Measurements from ENCODE around the gene IL9R. TPM values are rescaled to one million over a fixed set of nuclear protein-coding genes. Genes with fewer than 3 reads are reported as not detected.

IL9R gene
- total RNA-seq, 1 experiment from 2014 or later: 0.46 TPM

DNA sequence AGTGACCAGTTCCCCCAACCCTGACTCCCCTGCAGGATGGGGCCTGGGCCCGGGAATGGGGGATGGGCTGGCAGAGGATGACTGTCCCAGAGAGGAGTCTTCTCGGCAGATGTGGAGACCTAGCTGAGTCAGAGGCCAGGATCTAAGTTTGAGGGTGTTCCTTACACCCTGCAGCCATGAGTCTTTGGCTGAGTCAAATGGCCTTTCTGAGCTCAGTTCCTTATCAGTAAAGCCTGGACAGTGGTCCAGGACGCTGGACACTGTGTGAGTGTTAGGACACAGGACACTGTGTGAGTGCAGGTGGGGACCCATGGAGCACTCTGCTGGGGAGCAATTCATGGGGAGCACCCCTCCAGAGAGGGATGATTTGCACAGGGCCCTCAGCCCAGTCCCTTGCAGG lies 5.0 kb downstream of the IL9R start:
- CTCF ChIA-PET: no interaction called here
- TF ChIP-seq TCF7L2 (IDR thresholded peaks at IDR 0.05; ENCODE audit: low read depth, low read length) (no peak), SIN3A (IDR thresholded peaks at IDR 0.05; ENCODE audit: borderline replicate concordance, insufficient read depth, low read depth, low read length) (no peak), POLR2AphosphoS5 (IDR thresholded peaks at IDR 0.05; ENCODE audit: low read depth, low read length) (no peak)
- TF ChIP-seq, protein P1, sequence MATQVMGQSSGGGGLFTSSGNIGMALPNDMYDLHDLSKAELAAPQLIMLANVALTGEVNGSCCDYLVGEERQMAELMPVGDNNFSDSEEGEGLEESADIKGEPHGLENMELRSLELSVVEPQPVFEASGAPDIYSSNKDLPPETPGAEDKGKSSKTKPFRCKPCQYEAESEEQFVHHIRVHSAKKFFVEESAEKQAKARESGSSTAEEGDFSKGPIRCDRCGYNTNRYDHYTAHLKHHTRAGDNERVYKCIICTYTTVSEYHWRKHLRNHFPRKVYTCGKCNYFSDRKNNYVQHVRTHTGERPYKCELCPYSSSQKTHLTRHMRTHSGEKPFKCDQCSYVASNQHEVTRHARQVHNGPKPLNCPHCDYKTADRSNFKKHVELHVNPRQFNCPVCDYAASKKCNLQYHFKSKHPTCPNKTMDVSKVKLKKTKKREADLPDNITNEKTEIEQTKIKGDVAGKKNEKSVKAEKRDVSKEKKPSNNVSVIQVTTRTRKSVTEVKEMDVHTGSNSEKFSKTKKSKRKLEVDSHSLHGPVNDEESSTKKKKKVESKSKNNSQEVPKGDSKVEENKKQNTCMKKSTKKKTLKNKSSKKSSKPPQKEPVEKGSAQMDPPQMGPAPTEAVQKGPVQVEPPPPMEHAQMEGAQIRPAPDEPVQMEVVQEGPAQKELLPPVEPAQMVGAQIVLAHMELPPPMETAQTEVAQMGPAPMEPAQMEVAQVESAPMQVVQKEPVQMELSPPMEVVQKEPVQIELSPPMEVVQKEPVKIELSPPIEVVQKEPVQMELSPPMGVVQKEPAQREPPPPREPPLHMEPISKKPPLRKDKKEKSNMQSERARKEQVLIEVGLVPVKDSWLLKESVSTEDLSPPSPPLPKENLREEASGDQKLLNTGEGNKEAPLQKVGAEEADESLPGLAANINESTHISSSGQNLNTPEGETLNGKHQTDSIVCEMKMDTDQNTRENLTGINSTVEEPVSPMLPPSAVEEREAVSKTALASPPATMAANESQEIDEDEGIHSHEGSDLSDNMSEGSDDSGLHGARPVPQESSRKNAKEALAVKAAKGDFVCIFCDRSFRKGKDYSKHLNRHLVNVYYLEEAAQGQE (IDR thresholded peaks at IDR 0.05; ENCODE audit: insufficient read depth in 1 of 2, low read depth in 2 of 2, low read length in 1 of 2): no peak
- TF ChIP-seq, protein P2, sequence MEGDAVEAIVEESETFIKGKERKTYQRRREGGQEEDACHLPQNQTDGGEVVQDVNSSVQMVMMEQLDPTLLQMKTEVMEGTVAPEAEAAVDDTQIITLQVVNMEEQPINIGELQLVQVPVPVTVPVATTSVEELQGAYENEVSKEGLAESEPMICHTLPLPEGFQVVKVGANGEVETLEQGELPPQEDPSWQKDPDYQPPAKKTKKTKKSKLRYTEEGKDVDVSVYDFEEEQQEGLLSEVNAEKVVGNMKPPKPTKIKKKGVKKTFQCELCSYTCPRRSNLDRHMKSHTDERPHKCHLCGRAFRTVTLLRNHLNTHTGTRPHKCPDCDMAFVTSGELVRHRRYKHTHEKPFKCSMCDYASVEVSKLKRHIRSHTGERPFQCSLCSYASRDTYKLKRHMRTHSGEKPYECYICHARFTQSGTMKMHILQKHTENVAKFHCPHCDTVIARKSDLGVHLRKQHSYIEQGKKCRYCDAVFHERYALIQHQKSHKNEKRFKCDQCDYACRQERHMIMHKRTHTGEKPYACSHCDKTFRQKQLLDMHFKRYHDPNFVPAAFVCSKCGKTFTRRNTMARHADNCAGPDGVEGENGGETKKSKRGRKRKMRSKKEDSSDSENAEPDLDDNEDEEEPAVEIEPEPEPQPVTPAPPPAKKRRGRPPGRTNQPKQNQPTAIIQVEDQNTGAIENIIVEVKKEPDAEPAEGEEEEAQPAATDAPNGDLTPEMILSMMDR (IDR thresholded peaks at IDR 0.05): no peak
- DNase-seq (ENCODE audit: low read depth, low spot score) (no peak), ATAC-seq (no peak)
- intact Hi-C loops (cut with micrococcal nuclease; ENCODE audit: unreplicated experiment): no loop called here
- no peaks in the 10 kb centered on the region for H3K9me3 ChIP-seq (ENCODE audit: control insufficient read depth, insufficient read depth, low read depth, low read length)
- POLR2A ChIA-PET: no interaction called here
- H3K36me3 ChIP-seq (ENCODE audit: control insufficient read depth, insufficient read depth, low read length): no peaks in the 10 kb centered on the region
- H3K4me3 ChIP-seq (ENCODE audit: low read depth in 2 of 2, low read length in 2 of 2): no peak overlapping the region
- BruUV-seq (replicated peaks): no TSS peak
- H3K4me1 ChIP-seq (ENCODE audit: control insufficient read depth, insufficient read depth, low read length): no peaks in the 10 kb centered on the region
- H3K27me3 ChIP-seq (ENCODE audit: control insufficient read depth, insufficient read depth, low read length): no peaks in the 10 kb centered on the region
- in situ Hi-C loops (cut with HindIII; ENCODE audit: low pct_unique_long_range_greater_than_20kb, low sequenced_read_pairs): no loop called here
- no peak overlapping the region for H3K27ac ChIP-seq (ENCODE audit: low read length)

DNA sequence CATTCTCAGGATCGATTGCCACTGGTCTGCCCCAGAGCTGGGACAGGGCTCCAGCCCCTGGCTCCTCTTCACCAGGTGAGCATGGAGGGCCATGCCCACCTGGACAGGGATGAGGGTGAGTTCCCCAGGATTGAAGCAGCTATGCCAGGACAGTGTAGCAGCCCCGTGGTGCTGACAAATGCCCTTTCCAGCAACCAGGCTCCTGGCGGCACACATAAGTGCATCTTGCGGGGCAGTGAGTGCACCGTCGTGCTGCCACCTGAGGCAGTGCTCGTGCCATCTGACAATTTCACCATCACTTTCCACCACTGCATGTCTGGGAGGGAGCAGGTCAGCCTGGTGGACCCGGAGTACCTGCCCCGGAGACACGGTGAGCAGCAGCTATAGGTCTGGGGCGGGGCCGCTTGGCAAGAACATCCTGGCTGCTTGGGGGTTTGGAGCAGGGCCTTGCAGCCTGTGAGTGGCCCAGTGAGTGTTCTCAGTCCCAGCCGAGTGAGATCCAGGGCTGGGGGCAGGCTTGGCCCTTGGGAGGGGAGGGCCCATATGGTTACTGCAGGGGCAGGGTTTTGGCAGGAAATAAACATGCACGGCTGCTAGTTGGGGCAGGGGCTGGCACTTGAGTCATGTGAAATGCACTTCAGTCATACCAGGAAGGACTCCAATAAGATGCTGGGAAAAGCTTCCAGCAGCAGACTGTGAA lies 6.1 kb downstream of the IL9R start:
- ATAC-seq (no peak), DNase-seq (ENCODE audit: low read depth, low spot score) (no peak)
- in situ Hi-C loops (cut with HindIII; ENCODE audit: low pct_unique_long_range_greater_than_20kb, low sequenced_read_pairs) (no loop called here), intact Hi-C loops (cut with micrococcal nuclease; ENCODE audit: unreplicated experiment) (no loop called here)
- Histone ChIP-seq H3K9me3 (ENCODE audit: control insufficient read depth, insufficient read depth, low read depth, low read length) (no peaks in the 10 kb centered on the region), H3K4me1 (ENCODE audit: control insufficient read depth, insufficient read depth, low read length) (no peaks in the 10 kb centered on the region), H3K36me3 (ENCODE audit: control insufficient read depth, insufficient read depth, low read length) (no peaks in the 10 kb centered on the region), H3K27me3 (ENCODE audit: control insufficient read depth, insufficient read depth, low read length) (no peaks in the 10 kb centered on the region), H3K27ac (ENCODE audit: low read length) (no peak overlapping the region), H3K4me3 (ENCODE audit: low read depth in 2 of 2, low read length in 2 of 2) (no peak overlapping the region)
- no TSS peak for BruUV-seq (replicated peaks)
- POLR2A ChIA-PET: no interaction called here
- TF ChIP-seq, protein P2 (IDR thresholded peaks at IDR 0.05): no peak
- TF ChIP-seq POLR2AphosphoS5 (IDR thresholded peaks at IDR 0.05; ENCODE audit: low read depth, low read length): no peak
- TF ChIP-seq, protein P1 (IDR thresholded peaks at IDR 0.05; ENCODE audit: insufficient read depth in 1 of 2, low read depth in 2 of 2, low read length in 1 of 2): no peak
- TF ChIP-seq SIN3A (IDR thresholded peaks at IDR 0.05; ENCODE audit: borderline replicate concordance, insufficient read depth, low read depth, low read length): no peak
- TF ChIP-seq TCF7L2 (IDR thresholded peaks at IDR 0.05; ENCODE audit: low read depth, low read length): no peak
- CTCF ChIA-PET: no interaction called here
